ENCODE data around the gene PRKD1.

The PRKD1 gene

DNA sequence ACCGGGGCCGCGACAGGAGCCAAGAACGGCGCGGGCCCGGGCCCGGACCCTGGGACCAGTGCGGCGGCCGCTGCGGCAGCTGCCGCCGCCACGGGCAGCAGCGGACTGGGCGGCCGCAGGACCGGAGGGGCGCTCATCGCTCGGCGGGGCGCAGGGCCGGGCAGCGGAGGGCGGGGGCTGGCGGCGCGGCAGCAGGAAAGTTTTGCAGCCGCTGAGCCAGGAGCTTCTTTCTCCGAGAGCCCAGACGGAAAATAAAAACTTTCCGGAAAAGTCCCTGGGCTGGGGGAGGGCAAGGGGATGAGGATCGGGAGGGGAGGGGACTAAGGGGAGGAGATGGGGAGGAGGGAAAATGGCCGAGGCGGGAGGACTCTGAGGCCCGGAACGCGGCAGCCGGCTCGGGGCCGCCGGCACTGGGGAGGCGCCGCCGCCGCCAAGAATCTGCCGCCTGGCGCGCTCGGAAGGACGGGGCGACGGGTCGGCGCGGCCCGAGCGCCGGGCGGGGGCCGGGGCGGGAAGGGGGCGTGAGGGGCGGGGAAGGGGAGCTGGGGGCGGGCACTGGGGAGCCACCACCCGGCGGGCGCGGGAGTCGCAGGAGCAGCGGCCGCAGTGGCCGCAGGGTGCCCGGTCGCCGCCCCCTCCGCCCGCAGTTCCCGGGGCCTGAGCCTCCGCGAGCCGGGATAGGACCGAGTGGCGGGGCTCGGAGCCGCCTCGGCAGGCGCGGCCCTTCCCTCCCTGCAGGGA is at the start of gene PRKD1:
PRKD1 (minus strand) TSS at position 472 of the 741 bp plus-strand sequence.
- no peak for DNase-seq (ENCODE audit: low read depth in 3 of 3)

DNA sequence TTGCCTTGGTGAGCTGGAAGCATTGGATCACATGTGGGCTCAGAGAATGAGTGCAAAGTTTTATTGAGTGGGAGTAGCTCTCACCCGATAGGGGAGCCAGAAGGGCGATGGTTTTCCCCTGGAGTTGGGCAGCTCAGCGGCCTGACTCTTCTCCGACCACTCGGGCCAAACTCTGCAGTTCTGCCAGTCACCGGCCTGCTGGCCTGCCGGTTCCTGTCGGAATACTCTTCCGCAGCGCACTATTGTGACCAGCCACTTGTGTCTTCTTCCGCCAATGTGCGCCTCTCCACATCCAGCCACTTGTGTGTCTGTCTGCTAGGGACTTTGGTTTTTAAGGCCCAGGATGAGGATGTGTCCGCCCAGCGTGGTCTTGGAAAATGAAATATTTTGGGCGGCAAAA is 43.5 kb upstream of the PRKD1 start:
- DNase-seq (ENCODE audit: low read depth in 3 of 3), result no peak

DNA sequence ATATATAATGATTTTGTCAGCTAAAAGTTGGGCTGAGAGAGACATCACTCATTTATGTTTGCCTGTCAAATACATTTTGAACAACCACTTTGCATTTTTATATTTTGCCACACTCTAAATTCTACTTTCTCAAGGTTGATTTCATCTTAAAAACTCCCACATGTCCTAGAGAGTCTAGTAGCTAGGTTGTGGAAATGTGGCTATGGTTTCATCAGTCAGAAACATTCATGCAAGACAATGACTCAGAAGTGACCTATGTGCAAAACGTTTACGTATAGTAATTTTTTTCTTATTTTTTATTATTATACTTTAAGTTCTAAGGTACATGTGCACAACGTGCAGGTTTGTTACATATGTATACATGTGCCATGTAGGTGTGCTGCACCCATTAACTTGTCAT is 27.4 kb upstream of the PRKD1 start:
- DNase-seq (ENCODE audit: low read depth in 3 of 3), result no peak

DNA sequence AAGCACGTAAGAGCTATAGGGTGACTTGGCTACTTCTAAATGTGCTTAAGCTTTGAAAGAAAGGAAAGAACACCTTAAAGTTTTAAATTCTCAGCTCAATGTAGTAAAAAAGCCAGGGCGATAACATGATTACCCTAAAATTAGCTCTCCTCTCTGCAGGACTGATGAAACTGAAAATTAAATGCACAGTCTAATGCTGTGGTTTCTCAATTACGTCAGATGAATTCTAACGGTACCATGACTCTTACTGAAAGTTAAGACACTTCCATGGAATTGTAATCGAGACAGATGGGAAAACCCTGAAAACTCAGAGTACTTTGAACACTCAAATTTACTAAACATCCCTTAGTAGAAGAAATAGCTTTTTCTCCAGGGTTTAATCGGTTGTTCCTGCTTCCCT is 25.9 kb upstream of the PRKD1 start:
- no peak for DNase-seq (ENCODE audit: low read depth in 3 of 3)

DNA sequence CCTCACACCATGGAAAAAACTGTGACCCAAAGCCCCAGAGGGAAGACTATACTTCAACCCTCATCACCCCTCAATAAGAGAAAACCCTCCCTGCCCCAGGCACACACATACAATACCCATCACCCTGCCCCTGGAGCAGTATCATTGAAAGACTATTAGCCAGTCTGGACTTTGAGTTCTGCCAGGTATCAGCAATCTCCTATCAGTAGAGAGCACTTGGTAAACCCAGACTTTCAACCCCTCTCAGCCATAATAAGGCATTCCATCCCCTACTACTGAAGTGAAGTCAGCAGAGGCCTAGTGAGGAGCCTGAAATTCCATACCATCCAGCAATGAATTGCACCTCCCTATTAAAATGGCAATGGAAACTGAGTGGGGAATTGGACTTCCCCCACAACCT is 16.4 kb upstream of the PRKD1 start:
- no peak for DNase-seq (ENCODE audit: low read depth in 3 of 3)

DNA sequence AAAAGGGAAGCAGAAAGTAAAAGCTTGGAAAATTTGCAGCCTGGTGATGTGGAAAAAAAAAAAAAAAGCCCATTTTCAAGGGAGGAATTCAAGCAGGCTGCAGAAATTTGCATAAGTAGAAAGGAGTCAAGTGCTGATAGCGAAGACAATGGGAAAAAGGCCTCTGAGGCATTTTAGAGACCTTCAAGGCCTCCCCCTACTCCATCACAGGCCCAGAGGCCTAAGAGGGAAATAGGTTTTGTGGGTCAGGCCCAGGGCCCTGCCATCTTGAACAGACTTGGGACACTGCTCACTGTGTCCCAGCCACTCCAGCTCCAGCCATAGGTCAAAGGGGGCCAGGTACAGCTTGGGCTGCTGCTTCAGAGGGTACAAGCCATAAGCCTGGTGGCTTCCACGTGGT is 13.8 kb upstream of the PRKD1 start:
- no peak for DNase-seq (ENCODE audit: low read depth in 3 of 3)

DNA sequence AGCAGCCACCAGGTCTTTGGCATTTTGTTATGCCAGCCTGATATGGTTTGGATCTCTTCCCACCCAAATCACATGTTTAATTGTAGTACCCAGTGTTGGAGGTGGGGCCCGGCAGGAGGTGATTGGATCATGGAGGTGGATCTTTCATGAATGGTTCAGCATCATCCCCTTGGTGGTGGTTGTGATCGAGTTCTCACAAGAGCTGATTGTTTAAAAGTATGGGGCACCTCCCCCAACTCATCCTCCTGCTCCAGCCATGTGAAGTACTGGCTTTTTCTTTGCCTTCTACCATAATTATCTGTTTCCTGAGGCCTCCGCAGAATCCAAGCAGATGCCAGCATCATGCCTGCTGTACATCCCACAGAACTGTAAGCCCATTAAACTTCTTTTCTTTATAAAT is 12.8 kb upstream of the PRKD1 start:
- DNase-seq (ENCODE audit: low read depth in 3 of 3), result no peak

DNA sequence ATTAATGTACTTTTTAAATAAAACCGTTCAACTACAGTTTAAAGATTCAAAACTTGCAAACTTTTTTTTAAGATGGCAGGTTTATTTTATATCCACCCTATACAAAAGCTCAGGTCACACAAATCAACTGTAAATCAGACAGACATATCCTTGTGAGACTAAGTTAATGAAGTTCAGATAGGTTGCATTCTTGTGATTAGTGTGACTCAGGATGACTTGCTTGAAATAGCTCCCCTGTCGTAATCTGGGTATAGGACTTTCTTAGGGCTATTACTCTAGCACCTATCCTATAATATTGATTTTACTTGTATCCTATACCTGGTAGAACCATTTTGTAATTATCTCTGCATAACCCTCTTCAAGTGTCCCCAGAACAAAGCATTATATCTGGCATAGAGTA is 9.5 kb upstream of the PRKD1 start:
- DNase-seq (ENCODE audit: low read depth in 3 of 3), result no peak

DNA sequence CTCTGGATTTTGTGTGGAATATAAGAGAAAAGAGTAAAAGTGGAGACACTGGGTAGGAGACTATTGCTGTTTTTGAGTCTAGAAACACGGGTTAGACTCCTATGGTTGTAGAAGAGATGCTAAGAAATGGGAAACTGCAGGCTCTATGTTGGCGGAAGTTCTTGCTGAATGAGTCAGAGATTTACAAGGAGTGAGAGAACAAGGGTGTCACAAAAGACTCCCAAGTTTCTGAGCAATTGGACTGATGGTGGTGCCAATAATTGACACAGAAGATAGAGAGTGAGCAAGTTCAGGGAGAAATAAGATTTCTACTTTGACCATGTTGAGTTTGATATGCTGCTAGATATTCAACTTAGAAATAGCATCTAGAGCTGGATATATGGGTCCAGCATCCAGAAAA is 2.6 kb upstream of the PRKD1 start:
- no peak for DNase-seq (ENCODE audit: low read depth in 3 of 3)

DNA sequence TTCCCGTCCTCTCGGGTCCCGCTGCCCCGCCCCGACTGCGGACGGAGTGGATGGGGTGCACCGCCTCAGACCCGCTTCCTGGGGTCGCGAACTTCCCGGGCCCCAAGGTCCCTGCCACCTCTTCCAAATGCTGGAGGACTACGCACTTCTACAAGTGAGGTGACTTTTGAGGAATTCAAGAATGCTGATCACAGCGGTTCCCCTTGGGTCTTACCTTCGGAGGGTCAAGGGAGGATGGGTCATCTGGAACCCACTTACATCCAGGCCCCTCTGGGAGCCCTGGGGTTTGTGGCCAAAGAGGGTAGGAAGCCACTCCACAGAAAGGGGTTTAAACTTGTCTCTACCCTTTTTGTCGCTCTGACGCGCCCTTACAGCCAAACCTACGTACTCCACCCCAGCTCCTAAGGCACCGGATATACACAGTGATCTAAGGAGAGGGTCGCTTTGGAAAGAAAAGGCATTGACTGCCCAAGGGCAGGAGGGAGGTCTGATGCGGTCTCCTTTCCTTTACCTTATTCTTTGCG is 532 bp upstream of the PRKD1 start:
- no peak for DNase-seq (ENCODE audit: low read depth in 3 of 3)

DNA sequence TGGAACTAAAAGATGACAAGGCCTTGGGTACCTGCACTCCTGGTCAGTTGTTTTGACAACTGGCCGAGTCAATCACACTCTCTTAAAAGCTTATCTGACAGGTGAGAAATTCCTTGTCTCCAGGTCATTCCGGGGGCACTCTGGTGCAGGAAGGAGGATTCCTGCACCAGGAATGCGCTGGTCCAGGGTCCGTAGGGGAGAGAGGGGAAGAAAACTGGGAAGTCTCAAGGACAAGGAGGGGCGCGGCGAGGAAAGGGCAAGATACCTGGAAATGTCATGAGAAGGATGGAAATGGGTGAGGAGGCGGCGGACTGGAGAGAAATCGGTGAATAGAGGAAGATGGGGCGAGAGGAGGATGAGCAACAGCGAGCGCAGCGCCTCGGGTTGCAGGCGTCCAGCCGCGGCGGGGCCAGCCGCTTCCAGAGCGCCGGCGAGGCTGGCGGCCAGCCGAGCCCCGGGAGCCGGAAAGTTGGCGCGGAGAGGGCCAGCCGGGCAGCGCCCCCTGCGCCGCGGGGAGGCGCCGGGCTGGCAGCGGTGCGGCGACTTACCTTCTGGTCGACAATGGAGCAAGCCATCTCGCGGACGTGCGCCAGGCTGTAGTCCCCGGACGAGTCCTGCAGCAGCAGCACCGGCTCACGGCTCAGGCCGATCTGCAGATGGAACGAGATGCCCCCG is 809 bp downstream of the PRKD1 start:
- DNase-seq (ENCODE audit: low read depth in 3 of 3), result no peak

DNA sequence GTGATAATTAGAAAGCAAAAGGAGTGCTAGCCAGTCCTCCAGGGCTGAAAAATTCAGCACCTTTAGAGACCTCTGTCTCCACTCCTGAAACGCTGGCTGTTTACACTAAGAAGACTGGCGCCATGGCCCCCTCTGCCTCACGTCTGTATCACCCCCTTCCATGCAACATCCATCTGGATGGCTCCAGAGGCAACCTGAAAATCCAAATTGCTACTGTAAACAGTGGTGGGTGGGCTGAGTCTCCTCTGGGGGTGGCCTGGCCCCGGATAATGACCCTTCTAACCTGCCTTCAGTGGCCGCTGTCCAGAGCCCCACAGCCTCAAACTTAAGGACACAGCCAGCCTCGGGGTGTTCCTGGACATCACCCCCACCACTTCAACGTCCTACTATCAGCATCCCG is 1.4 kb downstream of the PRKD1 start:
- no peak for DNase-seq (ENCODE audit: low read depth in 3 of 3)

DNA sequence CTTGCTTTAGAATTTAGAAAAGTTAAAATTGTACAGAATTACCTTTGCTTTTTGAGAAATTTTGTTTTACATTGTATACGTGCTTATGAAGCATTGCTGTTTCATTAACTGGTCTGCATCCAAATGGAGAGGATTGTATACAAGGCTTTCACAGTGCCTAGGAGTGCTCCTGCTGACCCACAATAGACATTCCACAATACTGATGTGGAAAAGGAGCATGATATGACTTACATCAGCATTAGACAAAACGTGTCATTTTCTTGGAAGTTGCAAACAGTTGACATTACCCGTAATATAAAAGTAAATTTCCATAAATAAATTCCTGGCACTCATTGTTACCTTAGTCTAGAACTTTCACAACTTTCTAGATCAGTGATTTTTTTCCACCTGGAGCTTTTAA is 1.9 kb downstream of the PRKD1 start:
- DNase-seq (ENCODE audit: low read depth in 3 of 3), result no peak

DNA sequence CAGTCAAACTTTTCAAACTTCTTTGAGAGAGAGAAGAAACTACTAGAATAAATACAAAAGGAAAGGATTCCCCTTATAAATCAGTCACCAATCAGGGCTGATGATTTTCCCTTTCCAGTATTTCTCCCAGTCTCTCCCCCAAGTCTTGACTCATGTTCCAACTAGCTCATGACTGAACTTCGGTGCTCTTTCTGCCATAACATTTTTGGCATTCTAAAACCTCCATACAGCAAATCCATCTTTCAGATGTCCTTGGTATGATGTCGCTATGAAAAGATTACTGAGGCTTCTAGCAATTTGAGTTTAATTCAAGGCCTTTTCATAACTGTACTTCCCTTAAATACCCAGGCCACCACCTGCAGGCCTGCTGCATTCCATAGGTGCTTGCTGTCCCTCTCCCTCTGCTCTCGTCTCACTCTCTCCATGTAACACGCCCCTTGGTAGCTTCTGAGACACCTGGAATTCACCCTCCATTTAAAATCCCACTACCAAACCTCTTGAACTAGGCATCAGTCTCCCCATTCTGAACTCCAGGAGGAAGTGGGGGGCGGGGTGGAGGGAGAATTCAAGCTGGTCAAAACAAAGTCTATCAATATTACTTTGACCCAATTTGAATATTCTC is 2.4 kb downstream of the PRKD1 start:
- DNase-seq (ENCODE audit: low read depth in 3 of 3), result no peak

DNA sequence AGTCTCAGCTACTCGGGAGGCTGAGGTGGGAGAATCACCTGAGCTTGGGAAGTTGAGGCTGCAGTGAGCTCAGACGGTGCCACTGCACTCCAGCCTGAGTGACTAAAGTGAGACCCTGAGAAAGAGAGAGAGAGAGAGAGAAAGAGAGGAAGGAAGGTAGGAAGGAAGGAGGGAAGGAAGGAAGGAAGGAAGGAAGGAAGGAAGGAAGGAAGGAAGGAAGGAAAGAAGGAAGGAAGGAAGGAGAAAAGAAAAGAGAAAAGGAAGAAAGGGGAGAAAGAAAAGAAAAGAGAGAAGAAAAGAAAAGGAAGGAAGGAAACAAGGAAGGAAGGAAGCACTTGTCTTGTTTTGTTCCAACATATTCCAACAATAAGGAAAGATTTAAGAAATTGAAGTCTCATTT is 7.8 kb downstream of the PRKD1 start:
- DNase-seq (ENCODE audit: low read depth in 3 of 3), result no peak

DNA sequence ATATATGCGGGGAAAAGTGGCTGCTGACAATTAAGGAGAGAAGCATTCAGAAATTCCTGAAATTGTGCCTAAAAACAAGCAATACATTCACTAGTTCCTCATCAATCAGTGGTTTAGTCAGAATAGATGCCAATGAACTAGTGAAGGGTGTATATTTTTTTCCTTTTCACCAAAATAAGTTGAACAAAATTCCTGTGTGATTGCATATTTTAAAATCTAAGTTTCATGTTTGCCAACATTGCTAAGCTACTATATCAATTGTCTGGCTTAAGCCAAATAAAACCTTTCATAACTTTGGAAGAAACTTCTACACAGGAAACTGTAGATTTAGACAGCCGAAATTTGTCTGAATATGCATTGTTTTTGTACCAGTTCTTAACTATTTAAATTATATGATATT is 8.7 kb downstream of the PRKD1 start:
- DNase-seq (ENCODE audit: low read depth in 3 of 3), result no peak

DNA sequence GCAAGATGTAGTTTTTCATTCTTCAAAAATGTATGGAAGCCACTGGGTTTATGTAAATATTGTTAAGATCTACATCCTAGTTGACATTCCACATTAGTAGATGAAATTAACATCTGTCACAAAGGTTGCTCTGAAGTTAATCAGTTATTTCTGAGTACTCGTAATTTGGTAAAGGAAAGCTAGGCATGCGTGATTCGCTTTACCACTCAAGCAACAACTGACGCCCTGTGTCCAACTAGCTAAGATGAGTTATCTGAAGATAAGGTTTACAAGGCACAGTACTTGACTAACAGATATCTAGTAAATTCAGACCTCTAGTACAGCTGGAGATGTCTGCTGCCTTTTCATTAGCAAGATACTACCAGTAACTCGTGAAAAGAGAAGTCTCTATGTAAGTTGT is 14.1 kb downstream of the PRKD1 start:
- no peak for DNase-seq (ENCODE audit: low read depth in 3 of 3)

DNA sequence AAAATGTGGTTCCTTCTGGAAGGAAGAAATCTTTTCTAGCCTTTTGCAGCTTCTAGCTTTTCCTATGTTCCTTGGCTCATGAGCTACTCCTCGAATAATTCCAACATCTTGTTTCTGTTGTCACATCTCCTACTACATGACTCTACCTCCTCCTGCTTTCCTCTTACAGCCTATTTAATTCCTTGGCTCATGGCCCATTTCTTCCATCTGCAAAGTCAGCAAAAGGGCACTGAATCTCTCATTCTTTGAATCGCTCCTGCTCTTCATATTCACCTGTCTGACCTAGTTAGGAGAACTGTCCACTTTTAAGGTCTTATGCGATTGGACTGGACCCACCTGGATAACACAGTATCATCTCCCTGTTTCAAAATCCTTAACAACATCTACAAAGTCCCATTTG is 15.8 kb downstream of the PRKD1 start:
- DNase-seq (ENCODE audit: low read depth in 3 of 3), result no peak

DNA sequence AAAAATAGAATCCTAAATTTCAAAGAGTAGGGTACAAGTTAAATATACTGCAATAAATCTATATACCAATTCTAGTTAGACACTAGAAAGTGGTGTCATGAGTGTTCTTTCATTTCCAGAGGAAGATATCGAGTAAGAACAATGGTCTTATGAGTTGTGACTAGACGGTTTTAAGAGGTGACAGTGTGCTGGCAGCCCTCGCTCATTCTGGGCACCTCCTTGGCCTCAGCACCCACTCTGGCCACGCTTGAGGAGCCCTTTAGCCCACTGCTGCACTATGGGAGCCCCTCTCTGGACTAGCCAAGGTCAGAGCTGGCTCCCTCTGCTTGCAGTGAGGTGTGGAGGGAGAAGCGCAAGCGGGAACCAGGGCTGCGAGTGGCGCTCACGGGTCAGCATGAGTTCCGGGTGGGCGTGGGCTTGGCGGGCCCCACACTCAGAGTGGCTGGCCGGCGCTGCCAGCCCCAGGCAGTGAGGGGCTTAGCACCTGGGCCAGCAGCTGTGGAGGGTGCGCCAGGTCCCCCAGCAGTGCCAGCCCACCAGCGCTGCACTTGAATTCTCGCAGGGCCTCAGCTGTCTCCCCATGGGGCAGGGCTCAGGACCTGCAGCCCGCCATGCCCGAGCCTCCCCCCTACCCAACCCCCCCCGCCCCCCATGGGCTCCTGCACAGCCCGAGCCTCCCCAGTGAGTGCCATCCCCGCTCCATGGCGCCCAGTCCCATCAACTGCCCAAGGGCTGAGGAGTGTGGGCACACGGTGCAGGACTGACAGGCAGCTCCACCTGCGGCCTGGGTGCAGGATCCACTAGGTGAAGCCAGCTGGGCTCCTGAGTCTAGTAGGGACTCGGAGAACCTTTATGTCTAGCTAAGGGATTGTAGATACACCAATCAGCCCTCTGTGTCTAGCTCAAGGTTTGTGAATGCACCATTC is 18.7 kb downstream of the PRKD1 start:
- DNase-seq (ENCODE audit: low read depth in 3 of 3), result no peak

DNA sequence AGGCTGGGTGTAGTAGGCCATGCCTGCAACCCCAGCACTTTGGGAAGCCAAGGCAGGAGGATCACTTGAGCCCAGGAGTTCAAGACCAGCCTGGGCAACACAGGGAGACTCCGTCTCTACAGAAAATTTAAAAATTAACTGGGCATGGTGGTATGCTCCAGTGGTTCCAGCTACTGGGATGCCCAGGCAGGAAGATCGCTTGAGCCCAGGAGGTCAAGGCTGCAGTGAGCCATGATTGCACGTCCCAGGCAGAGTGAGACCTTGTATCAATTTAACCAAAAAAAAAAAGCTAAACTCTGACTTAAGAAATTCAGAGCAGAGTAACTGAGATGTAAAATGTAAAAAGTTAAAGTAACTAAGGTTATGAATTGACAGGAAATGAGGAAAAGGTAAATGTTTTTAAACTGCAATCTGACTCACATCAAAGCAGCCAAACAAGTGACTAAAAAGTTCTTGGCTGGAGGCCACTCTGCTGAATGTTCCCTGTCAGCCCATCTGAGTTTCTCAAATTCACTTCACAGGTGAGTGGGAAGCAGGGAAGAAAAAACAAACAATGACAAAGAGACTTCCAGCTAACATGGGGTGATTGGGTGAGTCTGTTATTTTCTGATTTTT is 21.3 kb downstream of the PRKD1 start:
- DNase-seq (ENCODE audit: low read depth in 3 of 3), result no peak

DNA sequence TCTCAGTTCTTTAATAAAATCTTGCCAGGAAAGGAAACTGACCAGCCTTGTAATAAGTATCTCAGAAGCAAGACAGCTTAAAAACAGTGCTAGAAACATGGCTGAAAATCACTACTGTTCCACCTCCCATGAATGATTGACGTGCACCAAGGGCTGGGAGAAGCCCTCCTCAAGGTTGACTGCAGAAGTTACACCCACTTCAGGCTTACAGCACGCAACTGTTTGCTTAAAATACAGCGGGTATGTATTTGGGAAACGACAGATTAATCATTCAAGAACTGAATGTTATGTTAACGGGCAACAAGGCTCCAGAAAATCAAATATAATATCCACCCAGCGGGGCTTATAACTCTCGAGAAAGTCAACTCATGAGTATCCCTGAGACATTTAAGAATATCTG is 22.1 kb downstream of the PRKD1 start:
- DNase-seq (ENCODE audit: low read depth in 3 of 3), result no peak
